Activated CD4-positive, alpha-beta T cell treated with anti-CD3 and anti-CD28 coated beads, Interleukin-2, Interleukin-4, amounts not matched to agents 100 ng/mL and 50 ng/mL, durations not matched to agents 16 hours and 8 hours (primary cell): Measurements from ENCODE around the gene CIROP.

Experiments used
- DNase-seq: peaks from one replicate; pipeline ENCODE4 v3.0.0-alpha.2; 2020; ENCODE audit warnings: low spot score

Gene CIROP

DNA sequence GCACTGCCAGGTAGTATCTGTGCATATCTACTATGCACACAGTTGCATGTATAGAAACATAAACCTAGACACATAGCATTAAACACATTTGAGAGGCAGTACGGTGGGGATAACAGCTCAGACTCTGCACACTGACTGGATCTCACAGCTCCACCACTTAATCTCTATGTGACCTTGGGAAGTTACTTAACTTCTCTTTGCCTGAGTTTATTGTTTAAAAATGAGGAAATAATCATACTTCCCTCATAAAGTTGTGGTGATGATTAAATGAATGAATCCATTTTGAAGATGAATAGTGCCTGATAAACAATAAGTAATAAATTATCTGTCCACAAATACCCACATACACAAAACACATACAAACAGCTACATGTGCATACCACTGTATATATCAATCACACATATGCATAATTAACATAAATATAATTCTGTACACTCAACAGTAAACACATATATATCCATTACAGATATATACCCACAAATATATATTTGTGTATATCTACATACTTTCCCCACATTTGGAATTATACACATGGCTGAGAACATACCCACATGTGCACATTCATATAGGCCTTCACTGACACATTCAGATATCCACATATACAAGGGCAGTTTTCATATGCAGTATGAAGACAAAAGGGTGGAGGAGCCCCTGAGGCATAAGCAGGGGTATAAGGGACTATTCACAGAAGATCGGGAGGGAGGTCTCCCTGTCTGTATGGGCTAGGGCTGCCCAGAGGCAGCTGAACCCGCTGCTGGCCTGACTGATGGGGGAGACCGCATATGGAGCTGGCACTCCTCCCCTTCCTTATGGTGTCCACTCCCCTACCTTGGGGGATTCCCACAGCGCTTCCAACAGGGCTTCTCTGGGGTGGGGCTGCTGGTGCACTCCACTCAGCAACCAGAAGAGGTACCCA, 53.4 kb downstream of the CIROP start:
- no peak for DNase-seq
